GM19035 (cell line): ENCODE measurements around the gene HCN4.

ENCODE experiments used
- ATAC-seq: cut with Tn5 transposase; IDR thresholded peaks from one replicate; pipeline ENCODE4 v1.9.1; 2021; ENCODE audit not compliant: unreplicated experiment

HCN4 gene

GRCh38 chr15:73380661-73381060 lies 11.9 kb upstream of the HCN4 start:
- no peak for ATAC-seq

- ATAC-seq: no peak
Observed at GRCh38 chr15:73378089-73378488, 9.3 kb upstream of the HCN4 start.

GRCh38 chr15:73375755-73376305 lies 7.1 kb upstream of the HCN4 start:
- no peak for ATAC-seq

- no peak for ATAC-seq
Observed at GRCh38 chr15:73375012-73375411, 6.3 kb upstream of the HCN4 start.

- ATAC-seq: no peak
Observed at GRCh38 chr15:73374604-73375003, 5.8 kb upstream of the HCN4 start.

- ATAC-seq: no peak
Observed at GRCh38 chr15:73373221-73373620, 4.5 kb upstream of the HCN4 start.

GRCh38 chr15:73371812-73372211 lies 3.1 kb upstream of the HCN4 start:
- ATAC-seq: no peak

GRCh38 chr15:73370151-73370550 lies 1.4 kb upstream of the HCN4 start:
- ATAC-seq: no peak

- no peak for ATAC-seq
Observed at GRCh38 chr15:73369154-73369694, 466 bp upstream of the HCN4 start.

GRCh38 chr15:73367624-73368300 lies 996 bp downstream of the HCN4 start:
- no peak for ATAC-seq

- no peak for ATAC-seq
Observed at GRCh38 chr15:73366766-73367623, 1.8 kb downstream of the HCN4 start.

- no peak for ATAC-seq
Observed at GRCh38 chr15:73364070-73364469, 4.7 kb downstream of the HCN4 start.

GRCh38 chr15:73362900-73363299 lies 5.9 kb downstream of the HCN4 start:
- ATAC-seq: no peak

- ATAC-seq: no peak
Observed at GRCh38 chr15:73361337-73361736, 7.4 kb downstream of the HCN4 start.

- ATAC-seq: no peak
Observed at GRCh38 chr15:73359651-73360050, 9.1 kb downstream of the HCN4 start.

GRCh38 chr15:73357999-73358665 lies 10.6 kb downstream of the HCN4 start:
- no peak for ATAC-seq

GRCh38 chr15:73355612-73356265 lies 13.0 kb downstream of the HCN4 start:
- no peak for ATAC-seq

GRCh38 chr15:73354241-73354640 lies 14.5 kb downstream of the HCN4 start:
- no peak for ATAC-seq

- no peak for ATAC-seq
Observed at GRCh38 chr15:73353734-73354133, 15.0 kb downstream of the HCN4 start.

- ATAC-seq: no peak
Observed at GRCh38 chr15:73352082-73352481, 16.7 kb downstream of the HCN4 start.

- ATAC-seq: no peak
Observed at GRCh38 chr15:73349191-73349590, 19.6 kb downstream of the HCN4 start.
